A549 (cell line): ENCODE measurements around the gene FAAH.

Source experiments
- CTCF ChIP-seq: fragments of >200 bp; sonication (Bioruptor Twin); formaldehyde crosslinking; IDR thresholded peaks from 3 replicates; pipeline ENCODE4 v1.5.1; 2016
- ELK1 ChIP-seq: fragments of 150-350 bp; IDR thresholded peaks from 2 replicates; pipeline ENCODE4 v1.6.1; 2014; ENCODE audit warnings: low read depth, mild to moderate bottlenecking, low read length

GRCh38 chr1:46363121-46363520 is 31.0 kb upstream of the FAAH start:
- TF ChIP-seq ELK1 (no peak), CTCF (no peak)
